AG08395 (cell line): ENCODE results near the gene CHRNA5.

ENCODE experiments used
- DNase-seq: peaks from one replicate; pipeline ENCODE4 v3.0.0; 2012; ENCODE audit warnings: mixed read lengths, low spot score

The CHRNA5 gene

GRCh38 chr15:78620527-78621421 lies 55.5 kb downstream of the CHRNA5 start, which contains the start of gene CHRNA3:
Gene CHRNA3, minus strand, starts transcription at chr15:78620996. Its CDS starts 202 bp downstream, at chr15:78620794.
- DNase-seq, result no peak

- no peak for DNase-seq
These were observed 56.6 kb downstream of the CHRNA5 start for GRCh38 chr15:78621810-78622402.

GRCh38 chr15:78623786-78624497 lies 58.6 kb downstream of the CHRNA5 start:
- DNase-seq, result no peak

GRCh38 chr15:78624651-78625590 lies 59.6 kb downstream of the CHRNA5 start:
- no peak for DNase-seq

GRCh38 chr15:78625606-78626280 lies 60.4 kb downstream of the CHRNA5 start:
- DNase-seq, result no peak

GRCh38 chr15:78626381-78626995 lies 61.2 kb downstream of the CHRNA5 start:
- no peak for DNase-seq

GRCh38 chr15:78627348-78627747 lies 62.0 kb downstream of the CHRNA5 start:
- DNase-seq, result no peak

GRCh38 chr15:78628227-78628626 lies 62.9 kb downstream of the CHRNA5 start:
- no peak for DNase-seq

GRCh38 chr15:78629031-78629715 lies 63.9 kb downstream of the CHRNA5 start:
- DNase-seq, result no peak

GRCh38 chr15:78629716-78630065 lies 64.4 kb downstream of the CHRNA5 start:
- DNase-seq, result no peak

- DNase-seq, result no peak
These were observed 65.7 kb downstream of the CHRNA5 start for GRCh38 chr15:78630886-78631633.

GRCh38 chr15:78633348-78633747 lies 68.0 kb downstream of the CHRNA5 start:
- no peak for DNase-seq

- no peak for DNase-seq
These were observed 69.2 kb downstream of the CHRNA5 start for GRCh38 chr15:78634210-78635145.

- no peak for DNase-seq
These were observed 70.0 kb downstream of the CHRNA5 start for GRCh38 chr15:78635346-78635745.

- DNase-seq, result no peak
These were observed 71.1 kb downstream of the CHRNA5 start for GRCh38 chr15:78636378-78636859.

- DNase-seq, result no peak
These were observed 72.6 kb downstream of the CHRNA5 start for GRCh38 chr15:78637776-78638435.

- peak; percentile 45 for DNase-seq
These were observed 73.5 kb downstream of the CHRNA5 start for GRCh38 chr15:78638658-78639314.
